ENCODE measurements around the gene KRTAP4-2.

GRCh38 chr17:41185001-41185400 is 7.0 kb upstream of the KRTAP4-2 start:
- TF ChIP-seq PATZ1 (CRISPR knock-in tag; IDR thresholded peaks at IDR 0.05; ENCODE audit: borderline replicate concordance) (no peak), ARNTL (CRISPR knock-in tag; IDR thresholded peaks at IDR 0.05; ENCODE audit: borderline replicate concordance, low read depth) (no peak), CSDC2 (CRISPR knock-in tag; IDR thresholded peaks at IDR 0.05) (no peak), ZNF8 (CRISPR knock-in tag; IDR thresholded peaks at IDR 0.05) (no peak), ZFP30 (CRISPR knock-in tag; IDR thresholded peaks at IDR 0.05) (no peak), BACH2 (CRISPR knock-in tag; IDR thresholded peaks at IDR 0.05; ENCODE audit: borderline replicate concordance) (no peak), ZC3H10 (CRISPR knock-in tag; IDR thresholded peaks at IDR 0.05) (no peak), SNAI2 (CRISPR knock-in tag; IDR thresholded peaks at IDR 0.05) (no peak), GLIS3 (CRISPR knock-in tag; IDR thresholded peaks at IDR 0.05) (no peak), ZFP3 (CRISPR knock-in tag; IDR thresholded peaks at IDR 0.05) (no peak), CSRNP3 (CRISPR knock-in tag; IDR thresholded peaks at IDR 0.05) (no peak), ISL1 (CRISPR knock-in tag; IDR thresholded peaks at IDR 0.05) (no peak), POU6F1 (CRISPR knock-in tag; IDR thresholded peaks at IDR 0.05; ENCODE audit: borderline replicate concordance, low read depth) (no peak)

All from SK-N-SH treated with all-trans-retinoic acid at 6 μM for 48 hours (cell line).